HepG2 (cell line): ENCODE measurements around the gene GAN. TPM values are rescaled to one million over a fixed set of nuclear protein-coding genes. Genes with fewer than 3 reads are reported as not detected.
A peak's percentile ranks its signal among the peaks of the same experiment; 100 is the strongest.

Source experiments
- AGO1 ChIP-seq: fragments of 200-400 bp; formaldehyde crosslinking; IDR thresholded peaks from 2 replicates; pipeline ENCODE4 v1.6.1; 2017; ENCODE audit warnings: mild to moderate bottlenecking, low read depth, low read length, moderate library complexity; ENCODE audit not compliant: poor library complexity, severe bottlenecking
- CSRNP2 ChIP-seq: sonication (generic); formaldehyde crosslinking; conservative IDR thresholded peaks from 2 replicates; pipeline ENCODE4 v1.8.0; 2022; ENCODE audit warnings: low read depth, missing genetic modification reagents
- GATAD2A ChIP-seq: IDR thresholded peaks from 2 replicates; pipeline ENCODE4 v1.6.1; 2016
- HNF4A ChIP-seq: sonication (generic); formaldehyde crosslinking; IDR thresholded peaks from 2 replicates; pipeline ENCODE4 v1.4.0; 2020; ENCODE audit warnings: missing genetic modification reagents
- IRF2 ChIP-seq: IDR thresholded peaks from 2 replicates; pipeline ENCODE4 v1.6.1; 2018; ENCODE audit warnings: missing genetic modification reagents, missing compliant biosample characterization
- KLF6 ChIP-seq: IDR thresholded peaks from 2 replicates; pipeline ENCODE4 v1.8.0; 2016; ENCODE audit warnings: missing biosample characterization, missing genetic modification reagents
- NCOA1 ChIP-seq: sonication (generic); formaldehyde crosslinking; IDR thresholded peaks from 2 replicates; pipeline ENCODE4 v1.9.0; 2021; ENCODE audit warnings: missing genetic modification reagents
- NFRKB ChIP-seq: fragments of 450-650 bp; IDR thresholded peaks from 2 replicates; pipeline ENCODE4 v1.6.1; 2017
- NPAS2 ChIP-seq: sonication (generic); formaldehyde crosslinking; IDR thresholded peaks from 2 replicates; pipeline ENCODE4 v1.8.0; 2022; ENCODE audit warnings: mild to moderate bottlenecking, missing genetic modification reagents, borderline replicate concordance
- POGZ ChIP-seq: sonication (generic); formaldehyde crosslinking; IDR thresholded peaks from 2 replicates; pipeline ENCODE4 v1.4.0; 2020; ENCODE audit warnings: mild to moderate bottlenecking, missing genetic modification reagents
- ZBTB14 ChIP-seq: sonication (generic); formaldehyde crosslinking; IDR thresholded peaks from 2 replicates; pipeline ENCODE4 v1.4.0; 2020; ENCODE audit warnings: missing genetic modification reagents
- ZGPAT ChIP-seq: IDR thresholded peaks from 2 replicates; pipeline ENCODE4 v1.6.1; 2016; ENCODE audit warnings: mild to moderate bottlenecking
- ZNF225 ChIP-seq: sonication (generic); formaldehyde crosslinking; IDR thresholded peaks from 2 replicates; pipeline ENCODE4 v1.4.0; 2020; ENCODE audit warnings: mild to moderate bottlenecking, missing genetic modification reagents
- ZNF512 ChIP-seq: sonication (generic); formaldehyde crosslinking; IDR thresholded peaks from 2 replicates; pipeline ENCODE4 v1.4.0; 2020; ENCODE audit warnings: mild to moderate bottlenecking, missing genetic modification reagents
- ZNF556 ChIP-seq: sonication (generic); formaldehyde crosslinking; IDR thresholded peaks from 2 replicates; pipeline ENCODE4 v1.4.0; 2020; ENCODE audit warnings: mild to moderate bottlenecking, missing genetic modification reagents, borderline replicate concordance
- ZNF598 ChIP-seq: sonication (generic); formaldehyde crosslinking; IDR thresholded peaks from 2 replicates; pipeline ENCODE4 v1.5.1; 2020; ENCODE audit warnings: mild to moderate bottlenecking, missing genetic modification reagents, borderline replicate concordance
- ZNF629 ChIP-seq: sonication (generic); formaldehyde crosslinking; conservative IDR thresholded peaks from 2 replicates; pipeline ENCODE4 v1.5.0; 2020; ENCODE audit warnings: missing genetic modification reagents
- ZNF660 ChIP-seq: sonication (generic); formaldehyde crosslinking; IDR thresholded peaks from 2 replicates; pipeline ENCODE4 v1.5.1; 2020; ENCODE audit warnings: mild to moderate bottlenecking, low read depth, missing genetic modification reagents, borderline replicate concordance
- ZNF772 ChIP-seq: sonication (generic); formaldehyde crosslinking; IDR thresholded peaks from 2 replicates; pipeline ENCODE4 v1.5.0; 2020; ENCODE audit warnings: mild to moderate bottlenecking, missing genetic modification reagents
- polyA plus RNA-seq, 8 experiments: library from polyadenylated mRNA; depleted of rRNA in 3 of 8; stranded (reverse) in 7 of 8; unstranded in 1 of 8; fragments of >200 nt; fragmentation: Illumina TruSeq in 4 of 8; extraction: Trizol in 4 of 8; gene quantifications; 2 replicates each; pipeline versions ENCODE4 v1.2.1 to v1.2.3, GENCODE V29; 2011 to 2016; ENCODE audit warnings: low read depth in 4 of 8, missing spikeins in 1 of 8, mixed read lengths in 1 of 8; ENCODE audit not compliant: insufficient read depth in 1 of 8
- total RNA-seq, 5 experiments: library from RNA; depleted of rRNA; stranded (reverse); fragments of >200 nt; fragmentation: Illumina TruSeq; extraction: Trizol; gene quantifications; 2 replicates each; pipeline ENCODE4 v1.2.3, GENCODE V29; 2016; ENCODE audit warnings: low read depth in 1 of 5
- TF ChIP-seq, protein P1 (sequence below): IDR thresholded peaks from 2 replicates; pipeline ENCODE4 v1.6.1; 2016; ENCODE audit warnings: missing compliant biosample characterization, missing genetic modification reagents, borderline replicate concordance
- TF ChIP-seq, protein P2 (sequence below): sonication (generic); formaldehyde crosslinking; IDR thresholded peaks from 2 replicates; pipeline ENCODE4 v1.4.0; 2020; ENCODE audit warnings: missing genetic modification reagents
- TF ChIP-seq, protein P3 (sequence below): sonication (generic); formaldehyde crosslinking; IDR thresholded peaks from 2 replicates; pipeline ENCODE4 v1.8.0; 2022; ENCODE audit warnings: mild to moderate bottlenecking, missing genetic modification reagents, moderate library complexity

The GAN gene
- total and polyA plus RNA-seq, 2 of the 13 experiments (the other 11 are each of a cell fraction or from before 2014, with no cell fraction given) = 4.3 to 11.0 TPM

DNA sequence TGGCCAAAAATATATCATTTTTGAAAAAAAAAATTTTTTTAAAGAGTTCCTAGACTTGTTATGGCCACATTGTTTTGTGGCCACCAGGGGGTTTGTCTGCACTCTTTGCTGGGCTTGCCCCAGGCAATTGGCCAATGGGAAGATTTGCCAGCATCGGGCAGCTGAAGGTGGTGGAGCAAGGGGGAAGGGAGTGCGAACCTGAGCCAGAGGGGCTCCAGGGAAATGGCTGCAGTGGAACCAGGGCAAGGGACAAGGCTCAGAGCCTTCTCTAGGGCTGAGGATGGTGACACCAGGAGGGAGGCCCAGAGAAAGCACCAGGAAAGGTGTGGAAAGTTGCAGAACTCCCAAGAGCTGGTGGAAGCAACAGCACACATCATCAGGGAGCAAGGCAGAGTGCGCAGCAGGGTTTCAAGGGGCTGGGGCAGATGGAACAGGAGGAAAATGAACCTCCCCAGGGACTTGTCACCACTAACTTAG is 114.3 kb downstream of the GAN start (continued):
- TF ChIP-seq ZGPAT (no peak; the same call in 1 of the 2 replicates), NFRKB (no peak), AGO1 (no peak), IRF2 (CRISPR knock-in tag) (peak; percentile 58; the same call in 1 of the 2 replicates), ZNF225 (CRISPR knock-in tag) (no peak), CSRNP2 (CRISPR knock-in tag) (no peak), ZNF512 (CRISPR knock-in tag) (peak; percentile 61; the same call in 1 of the 2 replicates), ZNF598 (CRISPR knock-in tag) (no peak), ZBTB14 (CRISPR knock-in tag) (no peak), ZNF772 (CRISPR knock-in tag) (no peak), ZNF556 (0 out of 2 replicates have a peak, but pooled peaks have one; percentile 32), GATAD2A (CRISPR knock-in tag) (peak; percentile 71), NCOA1 (CRISPR knock-in tag) (no peak), NPAS2 (CRISPR knock-in tag) (no peak), ZNF660 (CRISPR knock-in tag) (no peak), HNF4A (CRISPR knock-in tag) (0 out of 2 replicates have a peak, but pooled peaks have one; percentile 23), KLF6 (0 out of 2 replicates have a peak, but pooled peaks have one; percentile 20), ZNF629 (CRISPR knock-in tag) (no peak), POGZ (CRISPR knock-in tag) (no peak)
- TF ChIP-seq, protein P1, sequence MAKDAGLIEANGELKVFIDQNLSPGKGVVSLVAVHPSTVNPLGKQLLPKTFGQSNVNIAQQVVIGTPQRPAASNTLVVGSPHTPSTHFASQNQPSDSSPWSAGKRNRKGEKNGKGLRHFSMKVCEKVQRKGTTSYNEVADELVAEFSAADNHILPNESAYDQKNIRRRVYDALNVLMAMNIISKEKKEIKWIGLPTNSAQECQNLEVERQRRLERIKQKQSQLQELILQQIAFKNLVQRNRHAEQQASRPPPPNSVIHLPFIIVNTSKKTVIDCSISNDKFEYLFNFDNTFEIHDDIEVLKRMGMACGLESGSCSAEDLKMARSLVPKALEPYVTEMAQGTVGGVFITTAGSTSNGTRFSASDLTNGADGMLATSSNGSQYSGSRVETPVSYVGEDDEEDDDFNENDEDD (CRISPR knock-in tag) = no peak
- TF ChIP-seq, protein P2, sequence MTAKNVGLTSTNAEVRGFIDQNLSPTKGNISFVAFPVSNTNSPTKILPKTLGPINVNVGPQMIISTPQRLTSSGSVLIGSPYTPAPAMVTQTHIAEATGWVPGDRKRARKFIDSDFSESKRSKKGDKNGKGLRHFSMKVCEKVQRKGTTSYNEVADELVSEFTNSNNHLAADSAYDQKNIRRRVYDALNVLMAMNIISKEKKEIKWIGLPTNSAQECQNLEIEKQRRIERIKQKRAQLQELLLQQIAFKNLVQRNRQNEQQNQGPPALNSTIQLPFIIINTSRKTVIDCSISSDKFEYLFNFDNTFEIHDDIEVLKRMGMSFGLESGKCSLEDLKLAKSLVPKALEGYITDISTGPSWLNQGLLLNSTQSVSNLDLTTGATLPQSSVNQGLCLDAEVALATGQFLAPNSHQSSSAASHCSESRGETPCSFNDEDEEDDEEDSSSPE (CRISPR knock-in tag) = 0 out of 2 replicates have a peak, but pooled peaks have one; percentile 20
- TF ChIP-seq, protein P3, sequence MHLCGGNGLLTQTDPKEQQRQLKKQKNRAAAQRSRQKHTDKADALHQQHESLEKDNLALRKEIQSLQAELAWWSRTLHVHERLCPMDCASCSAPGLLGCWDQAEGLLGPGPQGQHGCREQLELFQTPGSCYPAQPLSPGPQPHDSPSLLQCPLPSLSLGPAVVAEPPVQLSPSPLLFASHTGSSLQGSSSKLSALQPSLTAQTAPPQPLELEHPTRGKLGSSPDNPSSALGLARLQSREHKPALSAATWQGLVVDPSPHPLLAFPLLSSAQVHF = no peak
